CD4-positive, CD25-positive, alpha-beta regulatory T cell (primary cell): Measurements from ENCODE around the gene NUTF2. TPM values are rescaled to one million over a fixed set of nuclear protein-coding genes. Genes with fewer than 3 reads are reported as not detected.

Experiments used
- ATAC-seq, 2 donors: fragments of 150-1000 bp; cut with Tn5 transposase; one replicate each; pipeline ENCODE4 v1.10.0; 2021; ENCODE audit warnings: low read depth in 2 of 2, moderate number of reproducible peaks in 2 of 2, moderate library complexity in 1 of 2
- DNase-seq, 3 donors: peaks; one replicate each; pipeline versions ENCODE4 v3.0.0 to v3.0.0-alpha.2; 2012 to 2022; ENCODE audit warnings: mixed read lengths in 1 of 3
- H3K27ac ChIP-seq: one replicate; pipeline ENCODE4 v1.7.0; 2013; ENCODE audit warnings: mild to moderate bottlenecking, low read length; ENCODE audit not compliant: insufficient read depth, poor library complexity, severe bottlenecking
- H3K27me3 ChIP-seq: one replicate; pipeline ENCODE4 v1.7.0; 2013; ENCODE audit warnings: low read length; ENCODE audit not compliant: control insufficient read depth, insufficient read depth
- H3K36me3 ChIP-seq: one replicate; pipeline ENCODE4 v1.7.0; 2013; ENCODE audit warnings: mild to moderate bottlenecking, low read length, moderate library complexity; ENCODE audit not compliant: control insufficient read depth, insufficient read depth
- H3K4me1 ChIP-seq: 2 replicates; pipeline ENCODE4 v1.7.0; 2013; ENCODE audit warnings: mild to moderate bottlenecking, low read length; ENCODE audit not compliant: insufficient read depth, control insufficient read depth, poor library complexity, severe bottlenecking
- H3K4me3 ChIP-seq: one replicate; pipeline ENCODE4 v1.7.0; 2013; ENCODE audit warnings: low read depth, mild to moderate bottlenecking, low read length, moderate library complexity
- H3K9me3 ChIP-seq, 2 experiments: 1 replicate in 1 of 2; 2 replicates in 1 of 2; pipeline ENCODE4 v1.7.0; 2013; ENCODE audit warnings: low read length in 2 of 2, mild to moderate bottlenecking in 1 of 2, moderate library complexity in 1 of 2; ENCODE audit not compliant: control insufficient read depth in 2 of 2
- H3K27ac Mint-ChIP-seq, 3 donors: one replicate each; pipeline ENCODE4 v1.8.0; 2020 to 2022; ENCODE audit warnings: mild to moderate bottlenecking in 3 of 3, mixed read lengths in 3 of 3, moderate library complexity in 2 of 3
- H3K27me3 Mint-ChIP-seq: one replicate; pipeline ENCODE4 v1.8.0; 2022; ENCODE audit warnings: mild to moderate bottlenecking, mixed read lengths
- H3K36me3 Mint-ChIP-seq: one replicate; pipeline ENCODE4 v1.8.0; 2020; ENCODE audit warnings: mixed read lengths
- H3K4me1 Mint-ChIP-seq, 4 donors: one replicate each; pipeline ENCODE4 v1.8.0; 2020 to 2022; ENCODE audit warnings: mixed read lengths in 4 of 4, mild to moderate bottlenecking in 1 of 4
- H3K4me3 Mint-ChIP-seq, 4 donors: one replicate each; pipeline ENCODE4 v1.8.0; 2020 to 2022; ENCODE audit warnings: mild to moderate bottlenecking in 4 of 4, mixed read lengths in 4 of 4, moderate library complexity in 3 of 4
- H3K9me3 Mint-ChIP-seq, 7 donors: one replicate each; pipeline ENCODE4 v1.8.0; 2020 to 2022; ENCODE audit warnings: mixed read lengths in 7 of 7, mild to moderate bottlenecking in 3 of 7, moderate library complexity in 2 of 7
- polyA plus RNA-seq, 4 donors: library from polyadenylated mRNA; unstranded; fragments of 300-500 nt; fragmentation: Illumina TruSeq; gene quantifications; one replicate each; pipeline ENCODE4 v1.2.3, GENCODE V29; 2021
- total RNA-seq: library from RNA; stranded (reverse); gene quantifications from one replicate; pipeline ENCODE4 v1.2.3, GENCODE V29; 2022

NUTF2 gene
- total and polyA plus RNA-seq, 5 donors from 2014 or later = 48.5 to 158 (median 124) TPM

- H3K27me3 Mint-ChIP-seq = no peaks in the 10 kb centered on the region
- no peaks in the 10 kb centered on the region for H3K9me3 Mint-ChIP-seq
- no peak overlapping the region for H3K27ac ChIP-seq
- H3K36me3 ChIP-seq = peaks cover 59% of the 10 kb centered on the region
- peaks cover 23% of the 10 kb centered on the region for H3K36me3 Mint-ChIP-seq
- ATAC-seq = no peak
- no peak overlapping the region for H3K4me3 ChIP-seq
- no peak for DNase-seq
- H3K9me3 ChIP-seq = no peaks in the 10 kb centered on the region
- no peak overlapping the region for H3K4me3 Mint-ChIP-seq
- no peaks in the 10 kb centered on the region for H3K4me1 Mint-ChIP-seq
- peak overlapping the region in 2 of 3 donors; percentile 62 to 86 for H3K27ac Mint-ChIP-seq
- no peaks in the 10 kb centered on the region for H3K27me3 ChIP-seq
- H3K4me1 ChIP-seq = no peaks in the 10 kb centered on the region
These were observed 36.6 kb downstream of the NUTF2 start for GRCh38 chr16:67883146-67883871.

- Histone ChIP-seq H3K36me3 (peaks cover 54% of the 10 kb centered on the region), H3K27ac (no peak overlapping the region), H3K4me1 (no peaks in the 10 kb centered on the region), H3K27me3 (no peaks in the 10 kb centered on the region), H3K9me3 (no peaks in the 10 kb centered on the region), H3K4me3 (no peak overlapping the region)
- H3K9me3 Mint-ChIP-seq = no peaks in the 10 kb centered on the region
- peak; percentile 76 for ATAC-seq
- no peaks in the 10 kb centered on the region for H3K27me3 Mint-ChIP-seq
- H3K4me3 Mint-ChIP-seq = no peak overlapping the region
- peak; percentile 59 to 71 (median 64) for DNase-seq
- no peak overlapping the region for H3K27ac Mint-ChIP-seq
- no peaks in the 10 kb centered on the region for H3K4me1 Mint-ChIP-seq
- H3K36me3 Mint-ChIP-seq = peaks cover 19% of the 10 kb centered on the region
These were observed 37.1 kb downstream of the NUTF2 start for GRCh38 chr16:67883872-67884261.

- Histone ChIP-seq H3K9me3 (no peaks in the 10 kb centered on the region), H3K27me3 (no peaks in the 10 kb centered on the region), H3K4me1 (no peaks in the 10 kb centered on the region), H3K27ac (no peak within 1 kb of the TSS), H3K4me3 (no peak within 1 kb of the TSS), H3K36me3 (peaks cover 45% of the 10 kb centered on the region)
- Mint-ChIP-seq H3K9me3 (no peaks in the 10 kb centered on the region), H3K4me3 (no peak within 1 kb of the TSS), H3K4me1 (no peaks in the 10 kb centered on the region), H3K27me3 (no peaks in the 10 kb centered on the region), H3K27ac (no peak within 1 kb of the TSS), H3K36me3 (peaks cover 19% of the 10 kb centered on the region)
- ATAC-seq (no peak), DNase-seq (no peak)
These were observed 38.0 kb downstream of the NUTF2 start, which contains the start of gene NRN1L for GRCh38 chr16:67884684-67885083. Gene NRN1L, plus strand, starts transcription at chr16:67884885. Its CDS starts 19 bp downstream, at chr16:67884904.

- Histone ChIP-seq H3K27ac (no peak overlapping the region), H3K9me3 (no peaks in the 10 kb centered on the region), H3K4me1 (no peaks in the 10 kb centered on the region), H3K36me3 (peaks cover 37% of the 10 kb centered on the region), H3K4me3 (no peak overlapping the region), H3K27me3 (no peaks in the 10 kb centered on the region)
- Mint-ChIP-seq H3K36me3 (peaks cover 19% of the 10 kb centered on the region), H3K9me3 (no peaks in the 10 kb centered on the region), H3K27me3 (no peaks in the 10 kb centered on the region), H3K4me3 (no peak overlapping the region), H3K4me1 (no peaks in the 10 kb centered on the region), H3K27ac (no peak overlapping the region)
- ATAC-seq (no peak), DNase-seq (no peak)
These were observed 38.8 kb downstream of the NUTF2 start for GRCh38 chr16:67885545-67885944.

GRCh38 chr16:67885976-67886375, 39.2 kb downstream of the NUTF2 start:
- Mint-ChIP-seq H3K4me3 (no peak overlapping the region), H3K9me3 (no peaks in the 10 kb centered on the region), H3K27me3 (no peaks in the 10 kb centered on the region), H3K27ac (no peak overlapping the region), H3K4me1 (no peaks in the 10 kb centered on the region), H3K36me3 (peaks cover 19% of the 10 kb centered on the region)
- H3K4me1 ChIP-seq = no peaks in the 10 kb centered on the region
- no peak overlapping the region for H3K4me3 ChIP-seq
- ATAC-seq = no peak
- DNase-seq = no peak
- H3K36me3 ChIP-seq = peaks cover 32% of the 10 kb centered on the region
- no peaks in the 10 kb centered on the region for H3K9me3 ChIP-seq
- H3K27me3 ChIP-seq = no peaks in the 10 kb centered on the region
- no peak overlapping the region for H3K27ac ChIP-seq

GRCh38 chr16:67886387-67886786, 39.7 kb downstream of the NUTF2 start:
- H3K4me1 Mint-ChIP-seq = no peaks in the 10 kb centered on the region
- H3K36me3 Mint-ChIP-seq = peaks cover 19% of the 10 kb centered on the region
- H3K4me1 ChIP-seq = no peaks in the 10 kb centered on the region
- H3K27ac Mint-ChIP-seq = peak overlapping the region in 2 of 3 donors; percentile 25 to 61
- DNase-seq (no peak), ATAC-seq (no peak)
- no peaks in the 10 kb centered on the region for H3K9me3 ChIP-seq
- peak overlapping the region in 1 of 4 donors; percentile 54 for H3K4me3 Mint-ChIP-seq
- no peak overlapping the region for H3K4me3 ChIP-seq
- no peaks in the 10 kb centered on the region for H3K27me3 ChIP-seq
- peaks cover 28% of the 10 kb centered on the region for H3K36me3 ChIP-seq
- no peaks in the 10 kb centered on the region for H3K27me3 Mint-ChIP-seq
- H3K9me3 Mint-ChIP-seq = no peaks in the 10 kb centered on the region
- H3K27ac ChIP-seq = no peak overlapping the region

DNA sequence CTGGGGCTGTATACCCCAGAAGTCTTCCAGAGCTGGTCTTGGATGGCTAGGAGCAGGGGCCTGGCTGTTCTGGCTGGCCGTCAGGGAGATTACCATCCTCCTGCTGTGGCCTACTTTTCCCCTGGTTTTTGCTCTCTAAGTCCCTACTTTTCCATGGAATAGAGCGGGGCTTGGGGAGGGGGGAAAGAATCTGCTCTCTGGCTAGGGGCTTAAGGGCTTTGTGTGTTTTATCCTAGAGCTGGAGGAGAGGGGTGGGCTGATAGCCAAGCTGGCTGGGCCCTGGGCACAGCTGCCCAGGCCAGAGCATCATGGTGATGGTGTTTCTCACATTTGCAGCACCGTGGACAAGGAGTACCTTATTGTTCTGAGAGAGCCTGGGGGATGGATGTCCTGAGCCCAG, 41.6 kb downstream of the NUTF2 start:
- Mint-ChIP-seq H3K27ac (no peak overlapping the region), H3K36me3 (peaks cover 8% of the 10 kb centered on the region), H3K9me3 (no peaks in the 10 kb centered on the region), H3K4me1 (peaks cover 4 to 9% (median 8%) of the 10 kb centered on the region in 4 donors), H3K4me3 (no peak overlapping the region), H3K27me3 (no peaks in the 10 kb centered on the region)
- ATAC-seq (no peak), DNase-seq (no peak)
- H3K4me3 ChIP-seq = no peak overlapping the region
- H3K27me3 ChIP-seq = no peaks in the 10 kb centered on the region
- peaks cover 4% of the 10 kb centered on the region for H3K4me1 ChIP-seq
- no peaks in the 10 kb centered on the region for H3K9me3 ChIP-seq
- H3K36me3 ChIP-seq = peaks cover 9% of the 10 kb centered on the region
- no peak overlapping the region for H3K27ac ChIP-seq

DNA sequence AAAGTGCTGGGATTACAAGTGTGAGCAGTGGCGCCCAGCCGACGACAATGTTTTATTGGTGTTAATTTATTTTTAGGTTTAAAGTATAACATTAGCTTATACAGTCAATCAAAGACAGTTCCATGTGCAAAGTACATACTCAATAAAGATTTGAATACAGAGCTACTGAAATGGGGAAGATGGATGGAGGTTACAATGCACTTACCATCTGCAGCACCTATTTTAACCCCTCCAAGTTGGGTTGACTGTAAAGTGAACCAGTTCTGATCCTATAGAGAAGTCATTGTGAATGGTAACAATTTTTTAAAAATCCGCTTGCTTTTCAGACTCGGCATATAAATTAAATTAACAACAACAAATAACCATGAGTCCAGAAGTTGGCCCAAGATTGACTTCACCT, 45.6 kb downstream of the NUTF2 start:
- ATAC-seq (no peak), DNase-seq (no peak)
- Mint-ChIP-seq H3K4me3 (peak overlapping the region; percentile 89 to 99 (median 92)), H3K27me3 (no peaks in the 10 kb centered on the region), H3K9me3 (no peaks in the 10 kb centered on the region), H3K27ac (peak overlapping the region in 2 of 3 donors; percentile 90 to 97), H3K4me1 (peaks cover 14 to 47% (median 30%) of the 10 kb centered on the region in 4 donors), H3K36me3 (no peaks in the 10 kb centered on the region)
- H3K36me3 ChIP-seq = no peaks in the 10 kb centered on the region
- no peaks in the 10 kb centered on the region for H3K27me3 ChIP-seq
- peak overlapping the region; percentile 93 for H3K4me3 ChIP-seq
- peaks cover 18% of the 10 kb centered on the region for H3K4me1 ChIP-seq
- H3K27ac ChIP-seq = peak overlapping the region; percentile 86
- no peaks in the 10 kb centered on the region for H3K9me3 ChIP-seq
